ENCODE results near the gene TRIM44.

- TF ChIP-seq POLR2AphosphoS5 (IDR thresholded peaks at IDR 0.05) (no peak), POLR2A (IDR thresholded peaks at IDR 0.05) (no peak)
Measured at GRCh38 chr11:35856756-35857155, 194.2 kb downstream of the TRIM44 start.

Measured in spleen (tissue), 3 donors.